ENCODE results near the gene FMNL3.

- TF ChIP-seq CTCF (conservative IDR thresholded peaks at IDR 0.05) (no peak), EZH2 (IDR thresholded peaks at IDR 0.05; ENCODE audit: low read depth) (no peak)
These were observed 39.7 kb downstream of the FMNL3 start for GRCh38 chr12:49667325-49668090.
